ENCODE data around the gene HMGA1.
"Not testable (repeated sequence)": the region's sequence is repeated elsewhere in the genome, so short reads cannot be mapped to it uniquely, and the experiment has no call there.

HMGA1 gene

DNA sequence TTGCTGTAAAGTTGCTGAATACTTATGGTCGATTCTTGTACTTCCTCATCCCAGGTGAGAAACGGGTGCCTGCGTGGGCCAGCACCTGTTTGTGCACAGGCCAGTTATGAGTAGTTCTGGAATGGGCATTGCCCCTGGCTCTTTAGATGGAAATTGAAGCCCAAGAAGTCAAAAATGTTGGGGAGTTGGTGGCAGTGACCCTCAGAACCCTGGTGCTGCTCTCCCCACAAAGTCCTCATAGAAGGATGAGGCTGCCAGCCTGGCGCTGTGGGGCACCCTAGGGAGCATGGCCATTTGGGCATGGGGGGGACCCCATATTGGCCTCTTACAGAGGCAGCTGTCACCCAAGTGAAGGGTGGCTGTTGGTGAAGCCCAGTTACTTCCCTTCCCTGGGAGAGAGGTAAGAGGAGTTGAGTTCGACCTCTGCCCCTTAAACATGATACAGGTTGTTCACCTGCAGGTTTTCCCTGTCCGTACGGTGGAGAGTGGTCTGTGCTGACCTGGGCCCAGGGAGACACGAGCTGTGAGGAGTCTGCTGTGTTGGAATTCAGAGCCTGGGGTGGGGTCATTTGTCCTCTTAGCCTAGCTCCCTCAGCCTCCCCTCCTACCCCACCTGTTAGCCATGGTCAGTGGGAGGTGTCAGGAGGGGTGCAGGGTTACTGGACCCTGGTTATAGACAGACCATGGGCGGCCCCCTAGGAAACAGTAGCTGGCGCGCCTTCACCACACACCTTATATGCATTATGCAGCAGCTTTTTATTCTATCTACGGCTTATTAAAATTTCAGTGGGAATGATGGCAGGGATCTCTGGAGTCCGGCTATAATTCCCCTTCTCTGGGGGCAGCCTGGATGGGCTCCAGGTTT, 4.9 kb downstream of the HMGA1 start:
- no peak for DNase-seq

DNA sequence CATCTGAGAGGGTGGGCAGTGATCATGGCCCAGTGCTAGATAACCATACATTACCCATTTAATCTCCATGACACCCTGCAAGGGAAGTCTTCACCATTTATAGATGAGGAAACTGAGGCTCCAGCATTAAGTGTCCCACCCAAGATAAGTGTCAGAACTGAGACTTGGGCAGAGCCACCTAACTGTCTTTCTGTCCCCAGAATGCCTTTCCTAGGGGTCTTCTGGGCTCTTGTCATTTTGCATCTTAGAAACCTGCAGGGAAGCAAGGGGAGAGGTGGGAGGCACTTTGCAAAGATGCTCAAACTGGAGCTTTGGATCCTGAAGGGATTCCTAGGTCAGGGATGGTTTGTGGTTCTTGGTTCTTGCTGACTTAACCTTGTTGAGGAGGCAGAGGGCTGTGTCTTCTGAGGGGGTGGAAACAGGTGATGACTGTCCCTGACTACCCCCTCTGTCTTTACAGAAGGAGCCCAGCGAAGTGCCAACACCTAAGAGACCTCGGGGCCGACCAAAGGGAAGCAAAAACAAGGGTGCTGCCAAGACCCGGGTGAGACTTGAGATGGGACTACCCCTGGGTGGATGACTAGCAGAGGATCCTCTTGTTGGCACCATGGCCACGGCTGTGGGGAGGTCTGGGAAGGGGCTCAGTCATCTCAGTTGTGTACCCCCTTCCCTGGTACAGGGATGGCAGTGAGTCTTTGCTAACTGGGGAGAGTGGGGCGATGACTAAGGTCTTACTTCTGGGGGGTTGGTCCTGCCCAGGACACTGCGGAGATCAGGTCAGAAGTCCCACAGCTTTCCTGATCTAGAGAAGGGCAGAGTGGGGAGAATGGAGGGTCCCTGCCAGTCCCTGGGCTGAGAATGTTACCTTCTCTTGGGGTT, 5.8 kb downstream of the HMGA1 start:
- DNase-seq: no peak

DNA sequence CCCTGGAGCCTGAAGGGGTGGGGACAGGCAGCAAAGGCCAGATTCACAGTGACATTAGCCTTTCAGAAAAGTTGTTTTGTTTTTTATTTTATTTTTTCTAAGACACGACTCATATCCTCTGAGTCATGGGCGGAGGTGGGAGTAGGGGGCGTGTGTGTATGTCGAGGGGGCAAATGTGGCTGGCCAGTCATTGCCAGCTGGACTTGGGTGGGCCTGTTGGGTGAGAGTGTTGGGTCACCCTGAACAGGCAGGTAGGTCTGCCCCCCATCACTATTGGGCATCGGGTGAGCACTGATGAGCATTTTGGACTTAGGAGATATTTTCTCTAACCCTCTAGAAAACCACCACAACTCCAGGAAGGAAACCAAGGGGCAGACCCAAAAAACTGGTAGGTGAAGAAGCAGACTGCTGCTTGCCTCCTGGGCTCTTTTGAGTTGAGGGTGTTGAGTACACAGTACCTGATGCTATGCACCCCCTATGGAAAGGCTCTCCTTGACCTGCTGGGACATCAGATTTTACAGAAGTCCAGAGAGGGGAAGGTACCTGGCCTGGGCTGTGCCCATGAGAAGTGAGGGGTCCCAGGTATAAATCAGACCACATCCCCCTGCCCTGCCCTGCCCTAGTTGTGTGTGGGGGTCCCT, 6.6 kb downstream of the HMGA1 start:
- DNase-seq: no peak

DNA sequence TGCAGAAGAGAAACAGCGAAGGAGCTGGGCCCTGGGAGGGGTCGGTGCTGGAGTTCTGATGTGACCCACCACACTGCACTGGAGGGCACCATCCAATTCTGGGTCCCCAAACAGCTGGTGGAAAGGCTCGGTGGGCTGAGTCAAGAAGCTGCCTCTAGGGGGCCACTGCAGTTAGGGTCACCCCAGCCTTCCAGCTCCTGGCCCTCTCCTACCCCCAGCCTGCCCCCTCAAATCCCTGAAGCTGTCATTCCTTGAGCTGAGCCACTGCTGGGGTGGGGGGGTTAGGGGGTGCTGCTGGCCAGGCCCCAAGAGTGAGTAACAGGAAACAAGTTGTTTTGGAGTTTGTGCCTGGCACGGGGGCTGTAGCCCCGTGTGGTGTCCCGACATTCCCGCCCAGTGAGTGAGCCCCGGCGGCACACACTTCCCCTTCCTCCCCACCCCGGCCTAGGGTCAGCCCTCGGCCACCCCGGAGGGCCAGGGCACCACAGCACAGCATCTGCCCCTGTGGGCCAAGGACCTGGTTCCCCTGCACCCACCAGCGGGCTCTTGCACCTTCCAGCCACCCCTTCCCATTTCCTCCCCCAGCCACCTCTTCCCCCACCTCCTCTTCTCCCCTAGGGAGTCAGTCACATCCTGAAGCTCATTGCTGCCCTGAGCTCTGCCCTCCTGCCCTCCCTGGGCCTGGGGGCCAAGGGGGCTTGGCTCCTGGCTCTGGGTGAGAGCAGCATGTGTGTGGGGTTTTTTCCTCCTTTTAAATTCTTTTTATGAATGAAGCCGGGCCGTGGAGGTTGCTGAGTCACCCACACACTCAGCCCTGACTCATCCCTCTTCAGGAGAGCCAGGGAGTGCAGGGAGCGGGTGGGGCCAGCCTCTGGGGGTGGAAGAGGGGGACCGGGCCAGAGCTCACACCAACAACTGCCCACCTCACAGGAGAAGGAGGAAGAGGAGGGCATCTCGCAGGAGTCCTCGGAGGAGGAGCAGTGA, 7.5 kb downstream of the HMGA1 start:
- DNase-seq: peak; percentile 46 to 57

DNA sequence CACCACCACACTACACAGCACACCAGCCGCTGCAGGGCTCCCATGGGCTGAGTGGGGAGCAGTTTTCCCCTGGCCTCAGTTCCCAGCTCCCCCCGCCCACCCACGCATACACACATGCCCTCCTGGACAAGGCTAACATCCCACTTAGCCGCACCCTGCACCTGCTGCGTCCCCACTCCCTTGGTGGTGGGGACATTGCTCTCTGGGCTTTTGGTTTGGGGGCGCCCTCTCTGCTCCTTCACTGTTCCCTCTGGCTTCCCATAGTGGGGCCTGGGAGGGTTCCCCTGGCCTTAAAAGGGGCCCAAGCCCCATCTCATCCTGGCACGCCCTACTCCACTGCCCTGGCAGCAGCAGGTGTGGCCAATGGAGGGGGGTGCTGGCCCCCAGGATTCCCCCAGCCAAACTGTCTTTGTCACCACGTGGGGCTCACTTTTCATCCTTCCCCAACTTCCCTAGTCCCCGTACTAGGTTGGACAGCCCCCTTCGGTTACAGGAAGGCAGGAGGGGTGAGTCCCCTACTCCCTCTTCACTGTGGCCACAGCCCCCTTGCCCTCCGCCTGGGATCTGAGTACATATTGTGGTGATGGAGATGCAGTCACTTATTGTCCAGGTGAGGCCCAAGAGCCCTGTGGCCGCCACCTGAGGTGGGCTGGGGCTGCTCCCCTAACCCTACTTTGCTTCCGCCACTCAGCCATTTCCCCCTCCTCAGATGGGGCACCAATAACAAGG, 8.5 kb downstream of the HMGA1 start:
- DNase-seq: not testable (repeated sequence)

DNA sequence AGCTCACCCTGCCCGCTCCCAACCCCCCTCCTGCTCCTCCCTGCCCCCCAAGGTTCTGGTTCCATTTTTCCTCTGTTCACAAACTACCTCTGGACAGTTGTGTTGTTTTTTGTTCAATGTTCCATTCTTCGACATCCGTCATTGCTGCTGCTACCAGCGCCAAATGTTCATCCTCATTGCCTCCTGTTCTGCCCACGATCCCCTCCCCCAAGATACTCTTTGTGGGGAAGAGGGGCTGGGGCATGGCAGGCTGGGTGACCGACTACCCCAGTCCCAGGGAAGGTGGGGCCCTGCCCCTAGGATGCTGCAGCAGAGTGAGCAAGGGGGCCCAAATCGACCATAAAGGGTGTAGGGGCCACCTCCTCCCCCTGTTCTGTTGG, 9.1 kb downstream of the HMGA1 start:
- not testable (repeated sequence) for DNase-seq

DNA sequence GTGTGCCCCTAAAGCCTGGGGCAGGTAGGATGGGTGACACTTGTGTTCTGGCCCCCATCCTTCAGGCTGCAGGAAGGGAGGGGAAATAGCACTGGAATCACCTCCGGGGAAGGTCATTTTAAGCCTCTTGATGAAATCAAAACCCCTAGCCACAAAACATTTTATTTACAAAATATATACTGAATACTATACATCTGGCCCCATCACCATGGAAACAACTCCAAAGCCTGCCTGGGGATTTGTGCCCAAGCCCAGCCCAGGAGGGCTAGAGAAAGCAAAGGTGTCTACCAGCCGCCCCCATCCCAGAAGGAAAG, 9.5 kb downstream of the HMGA1 start:
- DNase-seq: no peak

DNA sequence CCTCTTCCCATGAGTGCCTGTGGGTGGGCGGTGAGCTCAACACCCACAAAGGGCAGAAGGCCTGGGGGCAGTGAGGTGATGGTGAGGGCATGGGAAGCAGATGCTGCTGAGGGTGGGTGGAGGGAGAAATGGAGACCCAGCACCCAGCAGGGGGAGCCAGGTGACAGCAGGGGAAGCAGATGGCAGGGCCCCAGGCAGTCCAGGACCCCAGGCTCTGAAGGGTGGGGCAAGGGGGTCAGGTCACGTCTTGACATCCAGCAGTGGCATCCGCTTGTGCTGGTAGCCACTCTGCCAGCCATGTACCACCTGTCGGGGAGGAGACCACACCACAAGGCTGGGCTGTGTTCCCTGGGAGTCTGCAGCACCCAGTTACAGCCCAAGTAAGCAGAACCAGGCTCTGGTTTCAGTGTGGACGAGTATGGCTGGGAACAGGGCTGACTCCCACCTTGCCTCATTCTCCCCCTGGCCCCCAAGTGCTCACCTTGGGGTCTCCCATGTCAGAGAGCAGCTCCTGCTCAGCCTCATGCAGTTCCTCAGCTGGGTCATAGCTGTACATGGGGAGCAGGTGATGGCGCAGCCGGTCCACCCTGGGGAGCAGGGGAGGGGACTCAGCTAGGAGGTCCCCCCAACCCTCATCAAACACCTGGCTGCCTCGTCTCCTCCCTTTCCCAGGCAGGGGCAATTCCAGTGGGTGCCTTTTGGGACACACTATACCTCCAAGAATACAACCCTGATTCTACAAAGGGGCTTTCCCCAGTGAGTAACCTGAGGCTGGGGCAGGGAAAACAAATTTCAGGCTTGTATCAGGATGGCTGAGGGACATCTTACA, 10.1 kb downstream of the HMGA1 start:
- DNase-seq: peak in 1 of 2 experiments; percentile 37

DNA sequence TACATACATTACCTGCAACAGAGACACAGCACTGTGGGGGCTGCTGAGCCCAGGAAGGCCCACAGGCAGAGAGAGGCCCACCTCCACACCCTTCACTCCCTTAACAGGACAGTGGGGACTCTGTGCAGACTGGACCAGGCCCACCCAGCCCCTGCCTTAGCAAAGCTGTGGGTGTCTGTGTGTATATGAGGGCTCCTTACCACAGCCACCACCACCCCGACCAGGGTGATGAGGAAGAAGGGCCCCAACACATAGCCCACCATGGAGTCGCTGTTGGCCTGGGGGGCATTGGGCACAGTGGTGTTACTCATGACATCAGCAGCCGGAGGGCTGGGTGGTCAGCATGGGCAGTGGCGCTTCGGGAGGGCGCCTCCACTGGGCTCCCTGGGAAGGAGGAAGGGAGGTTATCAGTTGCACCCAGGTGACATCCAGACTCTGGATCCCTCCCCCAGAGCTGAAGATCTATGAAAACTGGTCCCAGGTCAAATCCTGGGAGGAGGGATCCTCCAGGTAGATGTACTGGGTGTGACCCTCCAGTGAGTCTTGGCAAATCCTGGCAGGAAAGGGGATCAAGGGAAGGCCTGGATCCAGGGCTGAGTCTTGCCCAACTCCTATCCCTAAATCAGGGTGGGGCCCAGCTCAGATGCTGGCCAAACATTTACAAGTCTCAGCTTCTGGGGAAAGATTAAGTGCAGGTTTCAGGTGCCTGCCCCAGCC, 11.0 kb downstream of the HMGA1 start:
- DNase-seq: no peak

DNA sequence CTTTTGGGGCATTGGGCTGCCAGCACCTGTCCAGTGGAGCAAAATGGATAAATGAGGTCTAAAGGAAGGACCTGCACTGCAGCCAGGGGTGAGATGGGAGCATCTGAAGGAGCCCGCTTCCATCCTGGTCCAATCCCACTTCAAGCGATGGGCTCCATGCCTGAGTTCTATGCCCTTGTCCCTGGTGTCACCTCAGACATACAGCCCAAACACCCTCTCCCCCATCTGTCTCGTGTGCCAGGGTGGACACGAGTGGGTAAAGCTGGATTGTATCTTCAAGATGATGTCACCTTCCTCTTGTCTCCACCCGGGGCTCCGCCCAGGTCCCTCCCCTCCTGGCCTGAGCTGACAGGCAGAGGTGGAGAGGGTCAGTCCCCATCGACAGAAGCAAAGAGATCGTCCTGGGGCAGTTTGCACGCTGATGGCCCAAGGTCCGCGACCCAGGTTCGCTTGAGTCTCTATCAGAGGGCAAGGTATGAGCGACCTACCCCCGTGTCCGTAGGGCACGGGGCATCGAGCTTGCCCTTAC, 11.6 kb downstream of the HMGA1 start:
- peak; percentile 30 to 59 for DNase-seq

DNA sequence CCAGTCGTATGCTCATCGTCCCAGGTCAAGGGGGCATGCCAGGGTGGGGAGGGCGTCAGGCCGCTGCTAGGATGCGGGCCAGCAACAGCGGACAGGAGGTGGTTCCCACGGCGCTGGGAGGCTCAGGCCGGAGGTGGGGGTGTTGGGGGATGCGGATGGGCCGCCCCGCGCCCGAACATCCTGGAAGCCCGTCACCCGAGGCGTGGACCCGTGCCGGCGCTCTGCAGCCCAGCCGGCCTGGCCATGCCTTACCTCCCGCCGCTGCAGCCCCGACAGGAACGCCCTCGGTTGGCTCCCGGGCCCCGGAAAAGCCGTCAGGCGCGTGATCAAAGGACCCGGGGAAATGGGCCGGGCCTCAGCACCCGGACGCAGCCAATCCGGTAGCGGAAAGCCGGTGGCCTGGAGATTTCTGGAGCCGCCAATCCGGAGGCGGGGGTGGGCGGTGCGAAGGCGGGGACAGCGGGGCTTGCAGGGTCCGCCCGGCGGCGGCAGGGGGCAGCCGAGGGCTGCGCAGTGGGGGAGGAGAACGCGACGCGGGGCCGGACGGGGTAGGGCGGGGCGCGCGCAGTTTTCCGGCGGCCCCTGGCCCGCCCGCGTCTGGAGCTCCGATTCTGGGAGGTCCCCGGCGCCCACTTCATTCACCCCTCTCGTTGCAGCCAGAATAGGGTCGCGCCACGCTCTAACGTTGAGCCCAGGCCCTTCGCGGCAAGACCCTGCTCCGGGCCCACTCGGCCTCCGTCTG, 12.2 kb downstream of the HMGA1 start, which contains the start of gene SMIM29:
SMIM29 (minus strand) TSS at position 280 of the 742 bp plus-strand sequence. CDS start 1,215 bp downstream, outside the sequence.
- peak; percentile 95 to 96 for DNase-seq

DNA sequence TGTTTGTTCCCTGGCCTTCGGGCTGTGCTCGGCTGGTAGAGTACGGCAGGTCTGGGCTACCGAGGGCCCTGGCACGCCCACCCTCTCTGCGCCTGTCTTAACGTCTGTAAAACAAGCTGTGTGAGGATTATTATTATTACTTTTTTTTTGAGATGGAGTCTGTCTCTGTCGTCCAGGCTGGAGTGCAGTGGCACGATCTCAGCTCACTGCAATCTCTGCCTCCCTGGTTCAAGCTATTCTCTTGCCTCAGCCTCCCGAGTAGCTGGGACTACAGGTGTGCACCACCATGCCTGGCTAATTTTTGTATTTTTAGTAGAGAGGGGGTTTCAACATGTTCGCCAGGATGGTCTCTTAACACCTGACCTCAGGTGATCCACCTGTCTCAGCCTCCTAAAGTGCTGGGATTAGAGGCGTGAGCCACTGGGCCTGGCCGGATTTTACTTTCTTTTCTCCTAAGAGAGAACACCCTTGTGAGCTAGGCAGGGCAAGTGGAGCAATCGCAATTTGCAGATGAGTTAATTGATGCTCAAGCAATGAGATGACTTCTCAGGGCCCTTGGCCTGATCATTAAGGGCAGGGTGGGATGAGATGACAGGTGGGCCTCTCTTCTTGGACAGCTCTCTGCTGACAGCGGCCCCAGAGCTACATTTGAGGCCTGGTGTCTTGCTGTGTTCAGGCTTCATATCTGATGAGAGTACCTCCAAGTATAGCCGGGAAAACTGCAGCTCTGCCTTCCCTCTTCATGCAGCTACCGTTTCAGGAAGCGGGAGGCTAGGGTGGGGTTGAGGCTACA, 13.0 kb downstream of the HMGA1 start:
- DNase-seq: peak in 1 of 2 experiments; percentile 71

DNA sequence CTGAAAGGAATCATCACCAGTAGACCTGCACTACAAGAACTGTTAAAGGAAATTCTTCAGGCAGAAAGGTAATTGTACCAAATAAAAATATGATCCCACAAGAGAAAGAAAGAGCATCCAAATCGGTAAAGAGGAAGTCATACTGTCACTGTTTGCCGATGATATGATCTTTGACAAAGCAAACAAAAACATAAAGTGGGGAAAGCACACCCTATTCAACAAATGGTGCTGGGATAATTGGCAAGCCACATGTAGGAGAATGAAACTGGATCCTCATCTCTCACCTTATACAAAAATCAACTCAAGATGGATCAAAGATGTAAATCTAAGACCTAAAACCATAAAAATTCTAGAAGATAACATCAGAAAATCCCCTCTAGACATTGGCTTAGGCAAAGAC, 15.7 kb downstream of the HMGA1 start:
- DNase-seq: not testable (repeated sequence)

DNA sequence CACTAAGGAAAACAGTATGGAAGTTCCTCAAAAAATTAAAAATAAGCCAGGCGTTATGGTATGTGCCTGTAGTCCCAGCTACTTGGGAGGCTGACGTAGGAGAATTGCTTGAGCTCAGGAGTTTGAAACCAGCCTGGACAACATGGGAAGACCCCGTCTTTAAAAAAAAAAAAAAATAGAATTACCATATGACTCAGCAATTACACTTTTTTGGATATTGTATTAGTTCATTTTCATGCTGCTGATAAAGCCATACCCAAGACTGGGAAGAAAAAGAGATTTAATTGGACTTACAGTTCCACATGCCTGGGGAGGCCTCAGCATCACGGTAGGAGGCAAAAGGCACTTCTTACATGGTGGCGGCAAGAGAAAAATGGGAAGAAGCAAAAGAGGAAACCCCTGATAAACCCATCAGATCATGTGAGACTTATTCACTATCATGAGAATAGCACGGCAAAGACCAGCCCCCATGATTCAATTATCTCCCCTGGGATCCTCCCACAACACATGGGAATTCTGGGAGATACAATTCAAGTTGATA, 22.9 kb downstream of the HMGA1 start:
- DNase-seq: no peak

DNA sequence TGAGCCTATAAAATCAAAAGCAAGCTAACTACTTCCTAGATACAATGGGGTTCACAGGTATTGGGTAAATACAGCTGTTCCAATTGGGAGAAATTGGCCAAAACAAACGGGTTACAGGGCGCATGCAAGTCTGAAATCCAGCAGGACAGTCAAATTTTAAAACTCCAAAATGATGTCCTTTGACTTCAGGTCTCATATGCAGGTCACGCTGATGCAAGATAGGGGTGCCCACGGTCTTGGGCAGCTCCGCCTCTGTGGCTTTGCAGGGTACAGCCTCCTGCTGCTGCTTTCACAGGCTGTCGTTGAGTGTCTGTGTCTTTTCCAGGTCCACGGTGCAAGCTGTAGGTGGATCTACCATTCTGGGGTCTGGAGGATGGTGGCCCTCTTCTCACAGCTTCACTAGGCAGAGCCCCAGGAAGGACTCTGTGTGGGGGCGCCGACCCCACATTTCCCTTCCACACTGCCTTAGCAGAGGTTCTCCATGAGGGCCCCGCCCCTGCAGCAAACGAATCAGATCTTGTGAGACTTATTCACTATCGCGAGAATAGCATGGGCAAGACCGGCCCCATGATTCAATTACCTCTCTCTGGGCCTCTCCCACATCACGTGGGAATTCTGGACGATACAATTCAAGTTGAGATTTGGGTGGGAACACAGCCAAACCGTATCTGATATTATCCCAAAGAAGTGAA, 24.0 kb downstream of the HMGA1 start:
- DNase-seq: no peak

DNA sequence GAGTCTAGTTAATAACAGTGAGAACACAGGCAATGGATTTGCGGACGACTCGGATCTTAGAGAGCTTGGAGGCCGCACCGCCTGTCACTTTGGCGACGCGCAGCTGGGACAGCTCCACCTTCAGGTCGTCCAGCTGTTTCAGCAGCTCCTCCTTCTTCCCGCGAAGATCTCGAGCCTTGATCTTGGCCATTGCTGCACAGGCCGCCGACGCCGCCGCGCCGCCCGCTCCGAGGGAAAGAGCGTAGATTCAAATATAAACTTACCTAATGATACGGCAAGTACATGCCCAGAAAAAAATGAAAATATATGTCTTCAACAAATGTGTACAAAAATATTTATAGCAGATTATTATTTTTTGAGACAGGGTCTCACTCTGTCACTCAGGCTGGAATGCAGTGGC, 26.8 kb downstream of the HMGA1 start:
- DNase-seq: not testable (repeated sequence)

DNA sequence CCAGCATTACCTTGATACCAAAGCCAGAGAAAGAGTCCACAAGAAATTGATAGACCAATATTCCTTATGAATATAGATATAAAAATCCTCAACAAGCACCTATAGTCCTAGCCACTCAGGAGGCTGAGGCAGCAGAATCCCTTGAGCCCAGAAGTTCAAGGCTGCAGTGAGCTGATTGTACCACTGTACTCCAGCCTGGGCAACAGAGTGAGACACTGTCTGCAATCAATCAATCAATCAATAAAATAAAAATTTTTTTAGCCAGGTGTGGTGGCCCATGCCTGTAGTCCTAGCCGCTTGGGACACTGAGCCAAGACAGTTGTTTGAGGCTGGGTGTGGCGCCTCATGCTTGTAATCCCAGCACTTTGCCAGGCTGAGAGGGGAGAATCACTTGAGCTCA, 31.1 kb downstream of the HMGA1 start:
- DNase-seq: no peak

Data from AML-193 (cell line).